Peyer's patch (tissue), 4 donors: ENCODE results near the gene ANKS3. TPM values are rescaled to one million over a fixed set of nuclear protein-coding genes. Genes with fewer than 3 reads are reported as not detected.

Experiments
- DNase-seq, 3 donors: peaks; one replicate each; pipeline ENCODE4 v3.0.0-alpha.2; 2017 to 2019
- H3K27ac ChIP-seq, 4 donors: fragments of 200-600 bp; sonication (generic); one replicate each; pipeline ENCODE4 v1.5.1; 2016 to 2019
- H3K27me3 ChIP-seq, 2 donors: fragments of 200-600 bp; sonication (generic); one replicate each; pipeline ENCODE4 v1.5.1; 2019
- H3K36me3 ChIP-seq, 3 donors: fragments of 200-600 bp; sonication (generic); one replicate each; pipeline ENCODE4 v1.5.1; 2016 to 2019
- H3K4me1 ChIP-seq, 4 donors: fragments of 200-600 bp; sonication (generic); one replicate each; pipeline ENCODE4 v1.5.1; 2016 to 2019
- H3K4me3 ChIP-seq, 4 donors: fragments of 200-600 bp; sonication (generic); 1 replicate in 3 of 4; 2 replicates in 1 of 4; pipeline ENCODE4 v1.5.1; 2016 to 2019; ENCODE audit warnings: mild to moderate bottlenecking in 1 of 4
- H3K9me3 ChIP-seq, 4 donors: fragments of 200-600 bp; sonication (generic); one replicate each; pipeline ENCODE4 v1.5.1; 2016 to 2019; ENCODE audit warnings: mild to moderate bottlenecking in 1 of 4
- POLR2A ChIP-seq, 2 donors: fragments of 450-650 bp; IDR thresholded peaks; one replicate each; pipeline ENCODE4 v1.5.1; 2017; ENCODE audit warnings: antibody characterized with exemption in 2 of 2, mild to moderate bottlenecking in 2 of 2, moderate library complexity in 2 of 2
- total RNA-seq, 4 donors: library from RNA; depleted of rRNA; stranded (reverse); fragments of >200 nt; gene quantifications; one replicate each; pipeline ENCODE4 v1.1.0, GENCODE V29; 2016
- TF ChIP-seq, protein P1 (sequence below), 6 experiments: fragments of 450-650 bp in 4 of 6; fragments of 200-600 bp in 2 of 6; sonication (generic) in 1 of 6; IDR thresholded peaks; one replicate each; pipeline ENCODE4 v1.5.1; 2017 to 2019; ENCODE audit warnings: antibody characterized with exemption in 6 of 6, mild to moderate bottlenecking in 3 of 6, moderate library complexity in 1 of 6

Gene ANKS3
- total RNA-seq, 4 donors from 2014 or later, result 20.8 to 42.9 (median 36.6) TPM

DNA sequence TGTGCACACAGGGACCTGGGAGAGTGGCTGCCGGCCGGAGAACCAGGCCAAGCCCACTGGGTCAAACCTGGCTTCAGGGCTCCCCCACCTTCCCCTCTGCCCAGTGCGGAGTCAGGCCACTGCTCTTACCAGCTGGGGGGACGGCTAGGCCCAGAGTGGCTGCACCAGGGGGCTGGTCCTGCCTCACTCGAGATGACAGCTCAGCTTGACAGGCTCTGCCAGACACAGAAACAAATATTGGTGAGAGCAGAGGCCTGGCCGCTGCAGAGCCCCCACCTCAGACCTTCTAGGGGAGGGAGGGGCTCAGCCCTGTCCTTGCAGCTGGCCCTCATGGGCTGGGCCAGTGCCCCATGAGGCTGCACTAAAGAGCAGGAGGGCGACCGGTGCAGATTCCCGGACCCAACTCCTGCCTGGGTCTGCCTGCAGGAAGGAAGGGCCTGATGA lies 36.2 kb downstream of the ANKS3 start:
- Histone ChIP-seq H3K4me1 (peaks cover 5 to 17% (median 10%) of the 10 kb centered on the region in 4 donors), H3K4me3 (no peak overlapping the region), H3K27ac (no peak overlapping the region), H3K27me3 (no peaks in the 10 kb centered on the region), H3K9me3 (no peaks in the 10 kb centered on the region), H3K36me3 (peaks cover 0 to 72% (median 0%) of the 10 kb centered on the region in 3 donors)
- no peak for TF ChIP-seq POLR2A (IDR thresholded peaks at IDR 0.05)
- TF ChIP-seq, protein P1, sequence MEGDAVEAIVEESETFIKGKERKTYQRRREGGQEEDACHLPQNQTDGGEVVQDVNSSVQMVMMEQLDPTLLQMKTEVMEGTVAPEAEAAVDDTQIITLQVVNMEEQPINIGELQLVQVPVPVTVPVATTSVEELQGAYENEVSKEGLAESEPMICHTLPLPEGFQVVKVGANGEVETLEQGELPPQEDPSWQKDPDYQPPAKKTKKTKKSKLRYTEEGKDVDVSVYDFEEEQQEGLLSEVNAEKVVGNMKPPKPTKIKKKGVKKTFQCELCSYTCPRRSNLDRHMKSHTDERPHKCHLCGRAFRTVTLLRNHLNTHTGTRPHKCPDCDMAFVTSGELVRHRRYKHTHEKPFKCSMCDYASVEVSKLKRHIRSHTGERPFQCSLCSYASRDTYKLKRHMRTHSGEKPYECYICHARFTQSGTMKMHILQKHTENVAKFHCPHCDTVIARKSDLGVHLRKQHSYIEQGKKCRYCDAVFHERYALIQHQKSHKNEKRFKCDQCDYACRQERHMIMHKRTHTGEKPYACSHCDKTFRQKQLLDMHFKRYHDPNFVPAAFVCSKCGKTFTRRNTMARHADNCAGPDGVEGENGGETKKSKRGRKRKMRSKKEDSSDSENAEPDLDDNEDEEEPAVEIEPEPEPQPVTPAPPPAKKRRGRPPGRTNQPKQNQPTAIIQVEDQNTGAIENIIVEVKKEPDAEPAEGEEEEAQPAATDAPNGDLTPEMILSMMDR (IDR thresholded peaks at IDR 0.05), result no peak
- no peak for DNase-seq

DNA sequence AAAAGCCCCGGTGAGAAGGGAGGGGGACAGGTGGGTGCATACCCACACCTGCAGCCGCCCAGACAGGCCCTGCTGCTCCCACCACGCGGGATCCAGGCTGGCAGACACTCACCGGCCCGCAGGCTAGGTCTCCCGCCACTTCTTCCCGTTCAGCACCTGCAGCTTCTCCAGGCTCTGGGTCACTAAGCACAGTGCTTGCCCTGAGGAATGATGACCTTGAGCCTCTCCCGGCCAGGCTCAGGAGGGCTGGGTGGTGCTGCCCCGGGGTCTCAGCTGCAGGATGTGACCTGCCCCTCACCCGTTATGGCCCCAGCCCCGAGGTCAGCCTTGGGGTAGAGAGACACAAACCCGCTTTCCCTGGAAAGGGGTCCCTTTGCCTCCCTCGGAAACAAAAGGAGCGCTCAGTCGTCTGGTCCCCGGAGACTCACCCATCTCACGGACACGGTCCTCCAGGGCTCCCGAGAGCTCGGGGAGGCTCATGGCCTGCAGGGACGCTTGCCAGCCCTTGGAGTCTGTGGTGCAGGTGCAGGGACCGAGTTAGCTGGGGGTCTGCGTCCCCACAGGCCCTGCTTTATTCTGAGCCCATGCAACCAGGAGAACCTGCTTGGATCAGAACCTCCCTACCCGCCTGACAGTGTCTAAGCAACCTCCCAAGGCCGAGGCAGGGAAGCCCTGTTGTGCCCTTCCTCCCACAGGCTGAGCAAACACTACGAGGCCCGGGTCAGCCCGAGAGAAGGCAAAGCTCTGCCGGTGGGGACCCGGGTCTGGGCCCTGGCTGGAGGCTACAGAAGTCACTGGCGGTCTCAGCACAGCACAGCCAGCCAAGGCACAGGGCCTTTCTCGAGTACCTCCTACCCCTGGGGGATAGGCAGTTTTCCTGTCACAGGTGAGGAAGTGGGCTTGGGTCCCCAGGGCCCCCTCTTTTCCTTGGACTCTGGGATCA lies 36.9 kb downstream of the ANKS3 start:
- H3K4me3 ChIP-seq, result no peak overlapping the region
- peaks cover 0 to 66% (median 0%) of the 10 kb centered on the region in 3 donors for H3K36me3 ChIP-seq
- TF ChIP-seq POLR2A (IDR thresholded peaks at IDR 0.05), result no peak
- TF ChIP-seq, protein P1 (IDR thresholded peaks at IDR 0.05), result no peak
- H3K9me3 ChIP-seq, result no peaks in the 10 kb centered on the region
- no peak overlapping the region for H3K27ac ChIP-seq
- H3K27me3 ChIP-seq, result no peaks in the 10 kb centered on the region
- DNase-seq, result peak in 1 of 3 donors; percentile 47
- H3K4me1 ChIP-seq, result peaks cover 5 to 24% (median 16%) of the 10 kb centered on the region in 4 donors

GRCh38 chr16:4696172-4696904 lies 37.7 kb downstream of the ANKS3 start:
- Histone ChIP-seq H3K4me3 (no peak overlapping the region), H3K4me1 (peaks cover 5 to 25% (median 18%) of the 10 kb centered on the region in 4 donors), H3K27ac (no peak overlapping the region), H3K36me3 (peaks cover 0 to 58% (median 0%) of the 10 kb centered on the region in 3 donors), H3K9me3 (no peaks in the 10 kb centered on the region), H3K27me3 (no peaks in the 10 kb centered on the region)
- DNase-seq, result peak in 1 of 3 donors; percentile 47
- TF ChIP-seq, protein P1 (IDR thresholded peaks at IDR 0.05), result no peak

DNA sequence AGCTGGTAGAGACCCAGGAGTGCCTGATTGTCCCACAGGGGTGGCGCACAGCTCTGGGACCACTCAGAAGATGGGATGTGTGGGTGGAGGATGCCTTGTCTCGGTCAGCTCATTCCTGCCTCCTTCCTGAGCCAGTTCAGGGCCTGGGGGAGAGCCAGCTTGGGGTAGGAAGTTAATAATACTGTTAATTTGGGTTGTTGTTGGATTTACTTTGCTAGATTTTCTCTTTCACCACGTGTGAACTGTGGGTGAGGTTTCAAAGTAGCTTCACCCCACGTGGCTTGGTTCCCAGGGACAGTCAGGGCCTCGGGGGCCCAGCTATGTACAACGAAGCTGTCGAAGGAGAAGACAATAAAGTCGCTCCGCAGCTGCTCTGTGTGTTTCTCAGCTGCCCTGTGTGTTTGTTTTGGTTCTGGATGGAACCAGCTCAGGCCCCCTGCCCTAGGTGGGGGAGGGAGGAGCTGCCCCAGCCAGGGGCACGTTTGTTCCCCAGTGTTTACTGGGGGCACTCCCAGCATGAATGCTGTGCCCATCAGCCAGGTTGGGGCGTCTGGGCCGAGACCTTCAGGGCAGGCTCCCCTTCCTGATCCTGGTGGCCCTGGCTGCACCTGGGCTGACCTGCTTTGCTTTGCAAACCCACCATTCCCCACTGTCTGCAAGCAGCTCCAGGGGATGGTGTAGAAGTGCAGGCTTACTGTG lies 38.4 kb downstream of the ANKS3 start:
- no peak for DNase-seq
- no peak for TF ChIP-seq POLR2A (IDR thresholded peaks at IDR 0.05)
- TF ChIP-seq, protein P1 (IDR thresholded peaks at IDR 0.05), result no peak
- no peaks in the 10 kb centered on the region for H3K27me3 ChIP-seq
- no peak overlapping the region for H3K27ac ChIP-seq
- no peak overlapping the region for H3K4me3 ChIP-seq
- H3K4me1 ChIP-seq, result peaks cover 5 to 25% (median 18%) of the 10 kb centered on the region in 4 donors
- H3K9me3 ChIP-seq, result no peaks in the 10 kb centered on the region
- peaks cover 0 to 51% (median 0%) of the 10 kb centered on the region in 3 donors for H3K36me3 ChIP-seq
